NCI-H1436 (cell line): ENCODE measurements around the gene WWTR1.

Source experiments
- DNase-seq: peaks from one replicate; lab custom pipeline; 2025; lab: John Stamatoyannopoulos, UW

Gene WWTR1

GRCh38 chr3:149621218-149622005 lies 36.4 kb downstream of the WWTR1 start:
- no peak for DNase-seq

GRCh38 chr3:149620291-149621020 lies 37.4 kb downstream of the WWTR1 start:
- no peak for DNase-seq

GRCh38 chr3:149619136-149619535 lies 38.7 kb downstream of the WWTR1 start:
- DNase-seq = no peak

GRCh38 chr3:149618151-149619123 lies 39.4 kb downstream of the WWTR1 start:
- DNase-seq = no peak

- no peak for DNase-seq
These were observed 42.0 kb downstream of the WWTR1 start for GRCh38 chr3:149615731-149616221.

- DNase-seq = no peak
These were observed 43.8 kb downstream of the WWTR1 start for GRCh38 chr3:149613988-149614387.

- no peak for DNase-seq
These were observed 45.4 kb downstream of the WWTR1 start for GRCh38 chr3:149612456-149612855.

GRCh38 chr3:149611149-149611548 lies 46.7 kb downstream of the WWTR1 start:
- DNase-seq = no peak

- DNase-seq = no peak
These were observed 47.3 kb downstream of the WWTR1 start for GRCh38 chr3:149610351-149611105.

- no peak for DNase-seq
These were observed 48.2 kb downstream of the WWTR1 start for GRCh38 chr3:149609595-149609994.

GRCh38 chr3:149608987-149609386 lies 48.8 kb downstream of the WWTR1 start:
- DNase-seq = no peak

GRCh38 chr3:149605902-149606301 lies 51.9 kb downstream of the WWTR1 start:
- DNase-seq = no peak

GRCh38 chr3:149604125-149604875 lies 53.5 kb downstream of the WWTR1 start:
- DNase-seq = no peak

- no peak for DNase-seq
These were observed 54.4 kb downstream of the WWTR1 start for GRCh38 chr3:149603126-149604074.

- no peak for DNase-seq
These were observed 57.2 kb downstream of the WWTR1 start for GRCh38 chr3:149600634-149601033.

GRCh38 chr3:149599236-149599635 lies 58.6 kb downstream of the WWTR1 start:
- DNase-seq = no peak

GRCh38 chr3:149596134-149596770 lies 61.6 kb downstream of the WWTR1 start:
- DNase-seq = no peak

GRCh38 chr3:149593418-149594160 lies 64.2 kb downstream of the WWTR1 start:
- DNase-seq = peak; percentile 42
